Lung (tissue), 12 donors: ENCODE results near the gene KMT2D. TPM values are rescaled to one million over a fixed set of nuclear protein-coding genes. Genes with fewer than 3 reads are reported as not detected.

Source experiments
- ATAC-seq: fragments of 200-7000 bp; cut with Tn5 transposase; one replicate; pipeline ENCODE4 v1.9.1; 2020; ENCODE audit warnings: moderate number of reproducible peaks; ENCODE audit not compliant: insufficient read depth, low FRiP score
- DNase-seq, 3 donors: peaks; one replicate each; pipeline ENCODE4 v3.0.0-alpha.2; 2013 to 2017
- H3K27ac ChIP-seq, 2 donors: one replicate each; pipeline ENCODE4 v1.5.1; 2013; ENCODE audit warnings: mild to moderate bottlenecking in 2 of 2, moderate library complexity in 2 of 2, control low read depth in 1 of 2, inconsistent platforms in 1 of 2, low read depth in 1 of 2, low read length in 1 of 2
- H3K27me3 ChIP-seq, 3 donors: one replicate each; pipeline ENCODE4 v1.5.1; 2013; ENCODE audit warnings: low read length in 2 of 3; ENCODE audit not compliant: control insufficient read depth in 3 of 3, insufficient read depth in 3 of 3
- H3K36me3 ChIP-seq, 4 donors: one replicate each; pipeline ENCODE4 v1.5.1; 2013; ENCODE audit warnings: low read length in 4 of 4, mild to moderate bottlenecking in 1 of 4, moderate library complexity in 1 of 4; ENCODE audit not compliant: control insufficient read depth in 4 of 4, insufficient read depth in 4 of 4
- H3K4me1 ChIP-seq, 5 donors: one replicate each; pipeline ENCODE4 v1.5.1; 2013; ENCODE audit warnings: low read length in 5 of 5, mild to moderate bottlenecking in 2 of 5, moderate library complexity in 1 of 5; ENCODE audit not compliant: control insufficient read depth in 5 of 5, insufficient read depth in 5 of 5
- H3K4me3 ChIP-seq: one replicate; pipeline ENCODE4 v1.5.1; 2013; ENCODE audit warnings: mild to moderate bottlenecking, control low read depth, moderate library complexity
- H3K9ac ChIP-seq, 2 donors: one replicate each; pipeline ENCODE4 v1.5.1; 2013; ENCODE audit warnings: low read length in 2 of 2, control low read depth in 1 of 2; ENCODE audit not compliant: insufficient read depth in 1 of 2
- H3K9me3 ChIP-seq, 4 donors: one replicate each; pipeline ENCODE4 v1.5.1; 2013; ENCODE audit warnings: low read length in 3 of 4, mild to moderate bottlenecking in 1 of 4, moderate library complexity in 1 of 4; ENCODE audit not compliant: control insufficient read depth in 4 of 4, insufficient read depth in 3 of 4
- CTCF ChIP-seq: IDR thresholded peaks from 2 replicates; pipeline ENCODE4 v1.5.1; 2012; ENCODE audit warnings: mild to moderate bottlenecking; ENCODE audit errors: control extremely low read depth, extremely low read depth
- WGBS, 2 donors: extraction: QIAGEN DNeasy Blood & Tissue Kit; methylation state at CpG; one replicate each; pipeline ENCODE4 v1.1.7; 2013; 5-methylcytosine and 5-hydroxymethylcytosine counted together
- polyA plus RNA-seq, 2 donors: library from polyadenylated mRNA; stranded (reverse); fragments of 200-250 nt; gene quantifications; one replicate each; pipeline ENCODE4 v1.2.1, GENCODE V29; 2013
- total RNA-seq, 2 donors: library from RNA; depleted of rRNA in 1 of 2; stranded (reverse); fragments of >200 nt in 1 of 2; gene quantifications; one replicate each; pipeline ENCODE4 v1.2.1, GENCODE V29; 2014 to 2021
- donor health status: control.
- donor health status: control.
- donor health status: Bipolar disorder and iron deficiency.
- donor health status: healthy.
- donor health status: DM: yes; HTN: yes; CAD: no.

Gene KMT2D
- total and polyA plus RNA-seq, 4 donors, result 27.6 to 115 (median 49.2) TPM

- DNase-seq (no peak), ATAC-seq (no peak)
- peaks cover 0 to 26% (median 8%) of the 10 kb centered on the region in 5 donors for H3K4me1 ChIP-seq
- peaks cover 0 to 14% (median 12%) of the 10 kb centered on the region in 4 donors for H3K36me3 ChIP-seq
- no peak for TF ChIP-seq CTCF
- H3K27ac ChIP-seq, result peak overlapping the region; percentile 77 to 83
- H3K9ac ChIP-seq, result peak overlapping the region in 1 of 2 donors; percentile 95
- no peaks in the 10 kb centered on the region for H3K9me3 ChIP-seq
- H3K27me3 ChIP-seq, result no peaks in the 10 kb centered on the region
- H3K4me3 ChIP-seq, result no peak overlapping the region
- WGBS, 2 donors, result 17 to 24% methylated on average over 4 of the region's 4 CpGs
Observed at GRCh38 chr12:49108958-49109404, 48.4 kb upstream of the KMT2D start.

GRCh38 chr12:49105504-49106084 is 45.0 kb upstream of the KMT2D start:
- Histone ChIP-seq H3K36me3 (peaks cover 23 to 44% (median 37%) of the 10 kb centered on the region in 4 donors), H3K4me1 (peaks cover 0 to 29% (median 8%) of the 10 kb centered on the region in 5 donors), H3K9me3 (no peaks in the 10 kb centered on the region), H3K9ac (no peak overlapping the region), H3K4me3 (no peak overlapping the region), H3K27me3 (no peaks in the 10 kb centered on the region), H3K27ac (peak overlapping the region in 1 of 2 donors; percentile 15)
- ATAC-seq, result no peak
- TF ChIP-seq CTCF, result no peak
- no peak for DNase-seq
- 71 to 74% methylated on average over 9 of the region's 9 CpGs for WGBS, 2 donors

GRCh38 chr12:49104822-49105221 is 44.2 kb upstream of the KMT2D start:
- DNase-seq (no peak), ATAC-seq (no peak)
- WGBS, 2 donors, result 78 to 89% methylated on average over 3 of the region's 3 CpGs
- no peaks in the 10 kb centered on the region for H3K27me3 ChIP-seq
- peaks cover 0 to 29% (median 8%) of the 10 kb centered on the region in 5 donors for H3K4me1 ChIP-seq
- H3K27ac ChIP-seq, result peak overlapping the region in 1 of 2 donors; percentile 15
- peaks cover 30 to 51% (median 40%) of the 10 kb centered on the region in 4 donors for H3K36me3 ChIP-seq
- no peak overlapping the region for H3K4me3 ChIP-seq
- no peak for TF ChIP-seq CTCF
- H3K9me3 ChIP-seq, result no peaks in the 10 kb centered on the region
- H3K9ac ChIP-seq, result no peak overlapping the region
